NCI-H1092 (cell line): ENCODE results near the gene ZNF579.
"Not testable (repeated sequence)": the region's sequence is repeated elsewhere in the genome, so short reads cannot be mapped to it uniquely, and the experiment has no call there.

Source experiments
- DNase-seq: peaks from one replicate; lab custom pipeline; 2025; lab: John Stamatoyannopoulos, UW

The ZNF579 gene

GRCh38 chr19:55593096-55593772 lies 12.6 kb upstream of the ZNF579 start:
- DNase-seq, result no peak

DNA sequence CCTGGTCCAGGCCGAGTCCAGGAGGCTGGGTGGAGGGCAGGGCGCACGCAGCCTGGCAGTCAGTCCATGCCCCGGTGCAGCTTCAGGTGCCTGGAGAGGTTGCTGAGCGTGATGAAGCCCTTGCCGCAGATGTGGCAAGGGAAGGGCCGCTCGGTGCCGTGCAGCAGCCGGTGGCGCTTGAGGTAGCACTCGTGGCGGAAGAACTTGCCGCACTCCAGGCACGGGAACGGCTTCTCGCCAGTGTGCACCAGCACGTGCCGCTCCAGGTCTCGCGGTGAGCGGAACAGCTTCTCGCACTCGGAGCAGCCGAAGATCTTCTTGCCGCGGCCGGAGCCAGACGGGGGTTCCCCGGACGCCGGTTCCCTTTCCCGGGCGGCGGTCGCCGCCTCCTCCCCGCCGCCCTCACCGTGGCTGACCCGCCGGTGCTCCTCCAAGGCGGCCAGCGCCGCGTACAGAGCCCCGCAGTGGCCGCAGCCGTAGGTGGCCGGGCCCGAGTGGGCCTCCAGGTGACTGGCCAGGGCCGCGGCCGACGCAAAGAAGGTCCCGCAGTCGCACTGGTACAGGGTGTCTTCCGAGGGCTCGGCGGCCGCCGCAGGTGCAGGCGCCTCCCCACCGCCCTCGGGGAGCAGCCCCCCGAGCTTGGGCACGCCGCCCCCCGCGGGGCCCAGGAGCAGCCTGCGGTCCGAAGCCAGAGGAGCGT lies 11.9 kb upstream of the ZNF579 start:
- DNase-seq, result no peak

DNA sequence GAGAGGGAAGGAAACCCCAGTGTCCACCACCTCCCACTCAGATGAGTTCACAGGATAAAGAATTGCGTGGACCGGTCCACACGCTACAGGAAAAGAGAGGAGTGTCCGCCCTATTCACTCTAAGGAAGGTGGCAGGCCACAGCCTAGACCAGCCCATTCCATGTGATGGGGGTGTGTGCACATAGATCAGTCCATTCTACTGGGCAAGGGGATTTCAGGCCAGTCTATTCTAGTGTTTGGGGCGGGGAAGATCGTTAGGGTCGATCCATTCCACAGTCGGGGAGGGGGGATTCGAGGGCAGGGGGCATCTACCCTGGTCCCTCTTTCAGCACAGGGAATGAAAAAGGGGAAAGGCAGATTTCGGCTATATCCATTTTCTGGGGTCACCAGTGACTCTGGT lies 10.9 kb upstream of the ZNF579 start:
- DNase-seq, result no peak

- DNase-seq, result no peak
Measured at GRCh38 chr19:55590617-55591016, 10.0 kb upstream of the ZNF579 start.

DNA sequence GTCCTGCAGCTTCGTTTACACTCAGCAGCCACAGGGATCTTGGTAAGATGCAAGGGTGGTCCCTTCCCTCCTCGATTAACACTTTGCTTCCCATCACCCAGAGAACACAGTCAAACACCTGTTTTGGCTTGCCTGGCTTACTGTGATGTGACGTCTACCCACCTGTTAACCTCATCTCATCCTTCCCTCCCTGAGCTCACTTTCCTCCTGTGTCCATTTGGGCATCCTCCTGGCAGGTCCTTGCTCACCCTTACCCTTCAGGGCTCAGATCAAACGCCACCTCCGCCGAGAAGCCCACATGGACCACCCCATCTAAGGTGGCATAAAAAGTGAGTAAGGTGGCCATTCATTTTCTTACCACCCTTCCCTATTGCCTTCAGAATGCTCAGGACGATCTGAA lies 9.5 kb upstream of the ZNF579 start:
- no peak for DNase-seq

- DNase-seq, result no peak
Measured at GRCh38 chr19:55588738-55589137, 8.1 kb upstream of the ZNF579 start.

DNA sequence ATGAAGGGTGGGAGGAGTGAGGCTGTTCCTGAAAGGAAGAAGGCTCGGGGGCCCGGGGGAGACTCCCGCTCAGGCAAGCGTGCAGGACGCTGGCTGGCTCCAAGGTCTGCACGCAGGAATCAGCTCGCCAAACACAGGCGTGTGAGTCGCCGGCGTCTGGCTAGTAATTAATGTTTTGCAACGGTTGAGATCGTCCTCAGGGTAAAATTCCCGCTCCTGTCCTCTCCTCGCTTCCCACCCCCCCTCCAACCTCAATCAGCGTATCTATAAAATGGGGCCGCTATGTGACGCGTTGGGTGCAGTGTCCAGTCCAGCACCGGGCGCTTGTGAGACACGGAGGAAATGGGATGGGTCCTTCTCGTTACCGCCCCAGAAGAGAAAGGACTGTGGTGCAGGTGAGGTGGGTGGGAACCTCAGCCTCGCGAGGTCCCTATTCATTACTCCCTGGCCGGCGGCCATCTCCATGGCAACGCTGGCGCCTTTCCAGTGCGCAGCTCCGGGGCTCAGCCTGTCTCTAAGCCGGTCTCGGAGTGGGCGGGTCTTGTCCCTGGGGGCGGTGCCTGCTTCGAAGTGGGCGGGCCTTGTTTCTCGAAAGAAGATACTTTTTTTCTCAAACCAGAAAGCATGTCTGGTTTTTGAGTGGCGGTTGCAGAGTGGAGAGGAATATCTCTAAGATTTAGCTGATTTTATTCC lies 6.5 kb upstream of the ZNF579 start:
- peak; percentile 93 for DNase-seq

DNA sequence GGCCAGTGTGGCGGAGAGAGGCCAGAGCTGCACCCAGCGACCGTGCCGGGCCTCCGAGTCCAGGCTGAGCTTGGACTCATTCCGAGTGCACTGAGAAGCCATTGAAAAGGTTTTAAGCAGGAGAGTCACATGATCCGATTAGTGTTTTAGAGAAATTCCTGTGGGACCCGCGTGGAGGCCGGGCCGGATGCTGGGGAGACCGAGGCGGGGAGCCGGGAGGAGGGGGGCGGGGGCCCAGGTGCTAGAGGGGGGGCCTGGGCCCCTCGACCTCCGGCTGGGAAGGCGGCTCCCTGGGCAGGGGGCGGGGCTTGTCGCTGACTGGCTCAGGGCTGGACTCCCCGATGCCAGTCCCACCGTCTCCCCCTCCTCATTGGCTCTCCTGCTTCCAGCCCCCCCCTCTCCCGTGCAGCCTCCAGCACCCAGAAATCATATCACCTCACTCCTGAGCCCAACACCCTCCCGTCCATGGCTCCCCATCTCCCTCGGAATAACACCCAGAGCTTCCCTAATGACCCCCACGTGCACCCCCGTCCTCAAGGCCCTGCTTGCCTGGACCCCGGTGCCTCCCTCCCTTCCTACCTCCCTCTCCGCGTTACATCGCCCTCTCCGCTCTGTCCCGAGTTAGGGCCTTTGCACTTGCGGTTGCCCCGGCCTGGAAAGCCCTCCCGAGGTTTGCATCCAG lies 5.2 kb upstream of the ZNF579 start:
- DNase-seq, result peak; percentile 63

- DNase-seq, result no peak
Measured at GRCh38 chr19:55584871-55585270, 4.2 kb upstream of the ZNF579 start.

GRCh38 chr19:55583897-55584296 lies 3.2 kb upstream of the ZNF579 start:
- not testable (repeated sequence) for DNase-seq

DNA sequence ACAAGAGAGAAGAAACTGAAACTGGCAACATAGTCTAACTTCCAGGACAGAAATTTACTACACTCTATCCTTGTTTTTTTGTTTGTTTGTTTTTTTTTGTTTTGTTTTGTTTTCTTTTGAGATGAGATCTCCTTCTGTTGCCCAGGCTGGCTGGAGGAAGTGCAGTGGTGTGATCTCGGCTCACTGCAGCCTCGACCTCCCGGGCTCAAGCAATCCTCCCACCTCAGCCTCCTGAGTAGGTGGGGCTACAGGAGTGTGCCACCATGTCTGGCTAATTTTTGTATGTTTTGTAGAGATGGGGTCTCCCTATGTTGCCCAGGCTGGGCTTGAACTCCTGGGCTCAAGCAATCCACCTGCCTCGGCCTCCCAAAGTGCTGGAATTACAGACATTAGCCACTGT lies 1.6 kb upstream of the ZNF579 start:
- DNase-seq, result not testable (repeated sequence)

GRCh38 chr19:55581823-55582223 lies 1.2 kb upstream of the ZNF579 start:
- DNase-seq, result no peak

GRCh38 chr19:55581145-55581822 lies 636 bp upstream of the ZNF579 start:
- DNase-seq, result no peak

GRCh38 chr19:55579766-55580621 lies 654 bp downstream of the ZNF579 start:
- no peak for DNase-seq

- no peak for DNase-seq
Measured at GRCh38 chr19:55578761-55579747, 1.6 kb downstream of the ZNF579 start.

GRCh38 chr19:55578031-55578760 lies 2.5 kb downstream of the ZNF579 start:
- DNase-seq, result no peak

DNA sequence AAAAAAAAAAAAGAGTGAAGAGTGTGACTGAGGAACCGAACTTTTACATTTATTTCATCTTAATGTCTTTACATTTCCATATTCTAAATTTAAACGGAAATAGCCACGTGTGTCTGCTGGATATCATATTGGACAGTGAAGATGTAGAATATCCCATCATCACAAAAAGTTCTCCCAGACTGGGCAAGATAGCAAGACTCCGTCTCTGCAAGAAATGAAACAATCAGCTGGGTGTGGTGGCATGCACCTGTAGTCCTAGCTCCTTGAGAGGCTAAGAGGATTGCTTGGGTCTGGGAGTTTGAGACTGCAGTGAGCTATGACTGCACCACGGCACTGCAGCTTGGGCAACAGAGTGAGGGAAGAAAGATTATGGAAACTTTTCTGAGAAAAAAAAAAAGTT lies 3.9 kb downstream of the ZNF579 start:
- no peak for DNase-seq

DNA sequence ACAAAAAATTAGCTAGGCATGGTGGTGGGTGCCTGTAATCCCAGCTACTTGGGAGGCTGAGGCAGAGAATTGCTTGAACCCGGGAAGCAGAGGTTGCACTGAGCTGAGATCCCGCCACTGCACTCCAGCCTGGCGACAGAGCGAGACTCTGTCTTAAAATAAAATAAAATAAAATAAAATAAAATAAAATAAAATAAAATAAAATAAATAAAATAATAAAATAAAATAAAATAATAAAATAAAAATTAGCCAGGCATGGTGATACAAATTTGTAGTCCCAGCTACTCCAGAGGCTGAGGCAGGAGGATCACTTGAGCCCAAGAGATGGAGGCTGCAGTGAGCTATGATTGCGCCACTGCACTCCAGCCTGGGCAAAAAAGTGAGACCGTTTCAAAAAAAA lies 6.7 kb downstream of the ZNF579 start:
- not testable (repeated sequence) for DNase-seq

DNA sequence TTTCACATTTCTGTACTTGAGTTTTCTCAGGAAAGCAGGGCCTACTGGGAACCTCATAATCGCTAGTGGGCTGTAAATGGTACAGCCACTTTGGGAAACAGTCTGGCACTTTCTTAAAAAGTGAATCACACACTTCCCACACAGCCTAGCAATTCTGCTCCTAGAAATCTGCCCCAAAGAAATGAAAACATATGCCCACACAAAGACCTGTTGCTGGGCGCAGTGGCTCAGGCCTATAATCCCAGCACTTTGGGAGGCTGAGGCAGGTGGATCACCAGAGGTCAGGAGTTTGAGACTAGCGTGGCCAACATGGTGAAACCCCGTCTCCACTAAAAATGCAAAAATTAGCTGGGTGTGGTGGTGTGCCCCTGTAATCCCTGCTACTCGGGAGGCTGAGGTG lies 11.2 kb downstream of the ZNF579 start:
- DNase-seq, result not testable (repeated sequence)
